ENCODE data around the gene EFCAB8. TPM values are rescaled to one million over a fixed set of nuclear protein-coding genes. Genes with fewer than 3 reads are reported as not detected.

EFCAB8 gene
- total RNA-seq, 1 donor from 2014 or later: 0.29 TPM

DNA sequence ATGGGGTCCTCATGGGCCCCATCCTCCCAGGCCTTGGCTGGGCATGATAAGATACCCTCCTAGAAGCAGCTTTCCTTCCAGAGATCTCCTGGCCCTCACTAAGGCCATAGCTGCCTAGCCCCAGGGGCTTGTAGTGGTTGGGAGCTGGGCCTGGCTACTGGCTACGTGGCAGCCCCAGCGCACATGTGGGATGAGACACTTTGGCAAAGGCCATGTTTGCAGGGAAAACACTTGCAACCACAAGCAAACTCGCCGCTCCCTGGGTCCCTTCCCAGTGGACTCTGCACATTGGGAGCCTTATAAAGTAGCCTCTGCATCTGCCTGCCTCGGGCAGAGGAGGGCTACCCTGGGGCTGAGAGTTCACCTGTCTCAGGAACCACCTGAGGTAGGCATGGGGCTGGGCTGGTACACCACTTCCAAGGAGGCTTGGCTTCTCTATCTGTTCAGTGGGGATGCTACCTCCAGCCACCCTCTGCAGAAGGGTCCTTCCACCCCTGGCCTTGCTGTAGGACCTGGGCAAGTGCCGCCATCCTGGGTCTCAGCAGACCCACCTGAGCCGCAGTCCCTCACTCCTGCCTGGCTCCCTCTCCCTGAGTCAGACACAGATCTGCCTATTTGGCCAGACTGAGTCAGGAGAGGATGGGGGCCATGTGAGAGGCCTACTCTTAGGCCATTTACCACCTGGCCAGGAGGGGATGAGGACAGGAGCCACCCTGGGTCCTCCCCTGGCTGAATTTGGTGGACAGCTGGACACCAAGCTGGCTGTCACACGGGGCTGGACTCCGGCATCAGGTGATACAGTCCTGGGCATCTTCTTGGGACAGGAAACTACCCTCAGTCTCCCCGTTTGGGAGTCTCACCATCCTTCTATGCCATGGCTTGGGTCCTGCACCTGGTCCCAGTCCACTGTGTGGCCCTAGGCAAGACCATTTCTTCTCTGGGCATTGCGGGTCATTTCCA, 148.9 kb downstream of the EFCAB8 start, which contains the start of gene BPIFB2:
Gene BPIFB2 (plus strand): TSS at position 329 of the 960 bp plus-strand sequence. CDS start 871 bp downstream, outside the sequence.
- TF ChIP-seq, protein P1, sequence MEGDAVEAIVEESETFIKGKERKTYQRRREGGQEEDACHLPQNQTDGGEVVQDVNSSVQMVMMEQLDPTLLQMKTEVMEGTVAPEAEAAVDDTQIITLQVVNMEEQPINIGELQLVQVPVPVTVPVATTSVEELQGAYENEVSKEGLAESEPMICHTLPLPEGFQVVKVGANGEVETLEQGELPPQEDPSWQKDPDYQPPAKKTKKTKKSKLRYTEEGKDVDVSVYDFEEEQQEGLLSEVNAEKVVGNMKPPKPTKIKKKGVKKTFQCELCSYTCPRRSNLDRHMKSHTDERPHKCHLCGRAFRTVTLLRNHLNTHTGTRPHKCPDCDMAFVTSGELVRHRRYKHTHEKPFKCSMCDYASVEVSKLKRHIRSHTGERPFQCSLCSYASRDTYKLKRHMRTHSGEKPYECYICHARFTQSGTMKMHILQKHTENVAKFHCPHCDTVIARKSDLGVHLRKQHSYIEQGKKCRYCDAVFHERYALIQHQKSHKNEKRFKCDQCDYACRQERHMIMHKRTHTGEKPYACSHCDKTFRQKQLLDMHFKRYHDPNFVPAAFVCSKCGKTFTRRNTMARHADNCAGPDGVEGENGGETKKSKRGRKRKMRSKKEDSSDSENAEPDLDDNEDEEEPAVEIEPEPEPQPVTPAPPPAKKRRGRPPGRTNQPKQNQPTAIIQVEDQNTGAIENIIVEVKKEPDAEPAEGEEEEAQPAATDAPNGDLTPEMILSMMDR (IDR thresholded peaks at IDR 0.05; ENCODE audit: unreplicated experiment): no peak
- Mint-ChIP-seq H3K36me3 (ENCODE audit: insufficient read depth) (no peaks in the 10 kb centered on the region), H3K27me3 (peaks cover 11% of the 10 kb centered on the region), H3K4me1 (ENCODE audit: low read depth) (no peaks in the 10 kb centered on the region), H3K9me3 (ENCODE audit: low read depth) (peaks cover 4% of the 10 kb centered on the region), H3K4me3 (ENCODE audit: low read depth) (no peak within 1 kb of the TSS), H3K27ac (no peak within 1 kb of the TSS)
- DNase-seq (ENCODE audit: low spot score, unreplicated experiment): no peak

DNA sequence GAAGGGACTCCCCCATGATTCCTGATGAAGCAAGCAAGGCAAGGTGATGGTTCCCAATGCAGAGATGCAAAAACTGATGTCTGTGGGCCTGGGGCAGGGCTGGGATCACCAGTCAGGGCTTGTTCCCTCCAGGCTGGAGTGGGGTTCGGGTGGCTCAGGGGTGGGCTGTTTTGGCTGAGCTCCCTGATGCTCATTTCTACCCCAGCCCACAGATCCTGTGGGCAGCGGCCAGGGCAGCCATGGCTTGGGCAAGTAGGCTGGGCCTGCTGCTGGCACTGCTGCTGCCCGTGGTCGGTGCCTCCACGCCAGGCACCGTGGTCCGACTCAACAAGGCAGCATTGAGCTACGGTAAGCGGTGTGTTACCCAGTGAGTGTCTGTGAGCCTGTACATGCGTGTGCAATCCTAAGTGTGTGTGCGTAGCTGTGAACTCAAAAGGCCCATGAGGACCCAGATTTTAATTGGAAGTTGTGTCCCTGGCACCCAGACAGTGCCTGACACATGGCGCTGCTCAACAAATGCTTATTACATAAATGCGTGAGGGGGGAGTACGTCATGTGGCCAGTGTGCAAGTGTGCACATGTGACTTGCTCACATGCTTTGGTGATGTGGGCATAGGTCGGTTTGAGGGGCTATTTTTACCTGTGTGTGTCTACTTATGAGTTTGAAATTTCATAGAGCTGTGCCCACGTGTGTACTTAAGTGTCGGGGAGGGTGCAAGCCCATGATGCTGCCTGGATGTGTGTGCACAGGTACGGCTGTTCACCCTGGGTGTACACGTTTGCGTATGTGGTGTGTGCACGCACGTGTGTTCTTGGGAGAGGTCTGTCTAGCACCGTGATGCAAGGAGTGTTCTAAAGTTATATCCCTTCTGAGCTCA, 149.9 kb downstream of the EFCAB8 start:
- TF ChIP-seq, protein P1 (IDR thresholded peaks at IDR 0.05; ENCODE audit: unreplicated experiment): no peak
- Mint-ChIP-seq H3K4me3 (ENCODE audit: low read depth) (no peak overlapping the region), H3K9me3 (ENCODE audit: low read depth) (peaks cover 4% of the 10 kb centered on the region), H3K4me1 (ENCODE audit: low read depth) (no peaks in the 10 kb centered on the region), H3K27ac (no peak overlapping the region), H3K27me3 (peaks cover 11% of the 10 kb centered on the region), H3K36me3 (ENCODE audit: insufficient read depth) (no peaks in the 10 kb centered on the region)
- no peak for DNase-seq (ENCODE audit: low spot score, unreplicated experiment)

DNA sequence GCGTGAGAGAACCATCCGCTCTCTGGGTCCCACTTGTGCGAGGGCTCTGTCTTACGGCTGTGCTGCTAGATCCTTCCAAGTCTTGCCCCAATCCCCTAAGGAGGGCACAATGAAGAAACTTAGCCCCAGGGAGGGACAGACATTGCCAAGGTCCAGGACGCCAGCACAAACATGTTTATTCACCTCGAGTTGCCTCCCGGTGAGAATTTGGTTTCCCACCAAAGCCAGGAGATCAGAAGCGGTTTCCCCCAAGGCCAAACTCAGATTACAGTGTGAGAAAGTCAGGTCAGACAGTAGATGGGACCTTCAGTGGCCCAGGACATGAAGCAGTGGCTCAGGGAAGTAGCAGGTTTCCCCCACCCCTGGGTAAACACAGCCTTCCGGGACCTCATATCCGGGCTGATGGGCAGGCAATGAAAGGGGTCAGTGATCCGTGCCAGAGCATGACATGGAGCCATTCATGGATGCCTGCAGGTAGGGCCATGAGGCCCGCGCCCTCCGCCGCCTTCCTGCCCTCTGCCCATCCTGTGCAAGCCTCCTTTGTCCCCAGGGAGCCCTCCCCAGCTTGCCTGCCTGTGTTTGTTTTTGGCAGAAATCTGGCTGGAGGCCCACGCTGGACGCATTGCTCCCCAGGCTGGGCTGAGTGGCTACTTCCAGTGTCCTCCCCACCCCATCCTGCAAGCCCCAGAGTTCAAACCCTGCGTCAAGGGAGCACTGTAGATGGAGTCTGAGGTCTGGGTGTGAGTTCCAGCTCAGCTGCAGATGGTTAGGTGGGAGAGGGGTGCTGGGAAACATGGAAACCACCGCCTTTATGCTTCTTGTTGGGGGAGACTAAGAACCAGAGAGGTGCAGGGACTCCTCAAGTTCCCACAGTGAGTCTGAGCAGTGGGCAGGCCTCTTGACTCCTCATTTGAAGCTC, 150.8 kb downstream of the EFCAB8 start:
- Mint-ChIP-seq H3K9me3 (ENCODE audit: low read depth) (peaks cover 4% of the 10 kb centered on the region), H3K4me1 (ENCODE audit: low read depth) (no peaks in the 10 kb centered on the region), H3K36me3 (ENCODE audit: insufficient read depth) (no peaks in the 10 kb centered on the region), H3K27ac (no peak overlapping the region), H3K27me3 (peaks cover 18% of the 10 kb centered on the region), H3K4me3 (ENCODE audit: low read depth) (no peak overlapping the region)
- TF ChIP-seq, protein P1 (IDR thresholded peaks at IDR 0.05; ENCODE audit: unreplicated experiment): no peak
- DNase-seq (ENCODE audit: low spot score, unreplicated experiment): no peak

DNA sequence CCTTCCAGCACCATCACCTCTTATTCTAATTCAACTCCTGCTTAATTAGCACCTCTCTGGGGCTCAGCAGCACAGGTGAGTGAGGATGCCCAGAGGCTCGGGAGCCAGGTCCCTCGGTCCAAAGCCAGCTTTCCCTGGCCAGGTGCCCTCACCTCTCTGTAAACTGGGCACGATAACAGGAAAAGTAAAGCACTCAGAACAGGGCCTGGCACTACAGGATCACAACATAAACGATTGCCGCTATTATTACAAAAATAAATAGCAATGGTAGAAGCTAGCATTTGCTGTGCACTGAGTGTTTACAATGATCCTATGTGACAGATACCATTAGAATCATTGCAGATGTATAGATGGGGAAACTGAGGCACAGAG, 151.4 kb downstream of the EFCAB8 start:
- peaks cover 24% of the 10 kb centered on the region for H3K27me3 Mint-ChIP-seq
- DNase-seq (ENCODE audit: low spot score, unreplicated experiment): no peak
- peaks cover 3% of the 10 kb centered on the region for H3K9me3 Mint-ChIP-seq (ENCODE audit: low read depth)
- no peak overlapping the region for H3K27ac Mint-ChIP-seq
- H3K4me1 Mint-ChIP-seq (ENCODE audit: low read depth): no peaks in the 10 kb centered on the region
- no peak overlapping the region for H3K4me3 Mint-ChIP-seq (ENCODE audit: low read depth)
- no peaks in the 10 kb centered on the region for H3K36me3 Mint-ChIP-seq (ENCODE audit: insufficient read depth)
- TF ChIP-seq, protein P1 (IDR thresholded peaks at IDR 0.05; ENCODE audit: unreplicated experiment): no peak
